OCI-LY1 (cell line): ENCODE results near the gene SFXN1.

Experiments
- H2AFZ ChIP-seq: fragments of 200-600 bp; sonication (generic), shearing (Covaris generic); 2 replicates; pipeline ENCODE4 v1.6.0; 2014; ENCODE audit warnings: antibody characterized with exemption, mild to moderate bottlenecking, low read length
- H3F3A ChIP-seq: fragments of 200-600 bp; sonication (generic), shearing (Covaris generic); 2 replicates; pipeline ENCODE4 v1.6.0; 2014; ENCODE audit warnings: mild to moderate bottlenecking, antibody characterized with exemption, low read length, moderate library complexity; ENCODE audit not compliant: insufficient read depth
- H3K27ac ChIP-seq: fragments of 200-600 bp; sonication (generic); 2 replicates; pipeline ENCODE4 v1.5.1; 2014; ENCODE audit warnings: low read length, mixed run types, mild to moderate bottlenecking, low read depth; ENCODE audit not compliant: poor library complexity, severe bottlenecking
- H3K27me3 ChIP-seq: fragments of 200-600 bp; sonication (generic); 2 replicates; pipeline ENCODE4 v1.6.0; 2014; ENCODE audit warnings: antibody characterized with exemption, mild to moderate bottlenecking, low read length, moderate library complexity; ENCODE audit not compliant: insufficient read depth
- H3K36me3 ChIP-seq: fragments of 200-600 bp; sonication (generic); 2 replicates; pipeline ENCODE4 v1.6.1; 2014; ENCODE audit warnings: mild to moderate bottlenecking, antibody characterized with exemption, low read length, moderate library complexity, mixed read lengths; ENCODE audit not compliant: insufficient read depth
- H3K4me1 ChIP-seq: fragments of 200-600 bp; sonication (generic); 2 replicates; pipeline ENCODE4 v1.5.1; 2014; ENCODE audit warnings: mild to moderate bottlenecking, low read length, moderate library complexity; ENCODE audit not compliant: insufficient read depth, severe bottlenecking
- H3K4me2 ChIP-seq: fragments of 200-600 bp; sonication (generic), shearing (Covaris generic); 2 replicates; pipeline ENCODE4 v1.6.1; 2014; ENCODE audit warnings: low read length
- H3K4me3 ChIP-seq: fragments of 200-600 bp; sonication (generic); 2 replicates; pipeline ENCODE4 v1.5.1; 2014; ENCODE audit warnings: low read length, low read depth, mild to moderate bottlenecking, mixed read lengths; ENCODE audit not compliant: poor library complexity, severe bottlenecking
- H3K79me2 ChIP-seq: fragments of 200-600 bp; shearing (Covaris generic); 2 replicates; pipeline ENCODE4 v1.6.1; 2016; ENCODE audit warnings: mixed run types, low read length, mixed read lengths; ENCODE audit not compliant: insufficient read depth
- H3K9ac ChIP-seq: fragments of 200-600 bp; sonication (generic), shearing (Covaris generic); 2 replicates; pipeline ENCODE4 v1.6.1; 2014; ENCODE audit warnings: mild to moderate bottlenecking, low read length, mixed read lengths
- H3K9me2 ChIP-seq: fragments of 200-600 bp; sonication (generic), shearing (Covaris generic); 2 replicates; pipeline ENCODE4 v1.6.1; 2014; ENCODE audit warnings: low read depth, mild to moderate bottlenecking, low read length, mixed read lengths
- H3K9me3 ChIP-seq: fragments of 200-600 bp; shearing (Covaris generic); 2 replicates; pipeline ENCODE4 v1.6.1; 2014; ENCODE audit warnings: low read length, mixed read lengths
- H4K20me1 ChIP-seq: fragments of 200-600 bp; sonication (generic), shearing (Covaris generic); 2 replicates; pipeline ENCODE4 v1.6.0; 2016; ENCODE audit warnings: mild to moderate bottlenecking, low read length; ENCODE audit not compliant: insufficient read depth
- CTCF ChIP-seq: fragments of 200-600 bp; sonication (generic), shearing (Covaris generic); IDR thresholded peaks from 2 replicates; pipeline ENCODE4 v1.5.1; 2017; ENCODE audit warnings: mild to moderate bottlenecking, antibody characterized with exemption, low read length, moderate library complexity, mixed read lengths
- EZH2 ChIP-seq: fragments of 200-600 bp; sonication (generic), shearing (Covaris generic); IDR thresholded peaks from 2 replicates; pipeline ENCODE4 v1.8.0; 2017; ENCODE audit warnings: borderline replicate concordance, mixed run types, mild to moderate bottlenecking, antibody characterized with exemption, low read length, moderate library complexity, mixed read lengths

SFXN1 gene

DNA sequence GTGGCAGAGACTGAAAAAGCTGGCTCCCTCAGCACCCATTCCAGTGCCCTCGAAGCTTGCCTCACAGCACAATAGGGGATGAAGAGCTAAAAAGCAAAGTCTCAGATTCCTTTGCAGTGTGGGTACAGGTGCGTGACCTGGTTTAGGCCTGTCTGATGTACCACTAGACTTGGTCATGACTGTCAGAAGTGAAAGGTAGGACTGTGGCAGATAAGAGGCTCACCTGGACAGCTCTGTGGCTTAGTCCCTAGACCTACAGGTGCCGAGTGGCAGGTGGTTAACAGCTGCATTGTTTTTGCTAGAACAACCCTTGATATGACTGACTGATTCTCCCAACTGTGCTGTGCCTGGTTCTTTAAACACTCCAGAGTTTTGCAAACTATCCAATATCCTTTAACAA is 14.7 kb upstream of the SFXN1 start:
- H3K27ac ChIP-seq = no peak overlapping the region
- H2AFZ ChIP-seq = no peak overlapping the region

DNA sequence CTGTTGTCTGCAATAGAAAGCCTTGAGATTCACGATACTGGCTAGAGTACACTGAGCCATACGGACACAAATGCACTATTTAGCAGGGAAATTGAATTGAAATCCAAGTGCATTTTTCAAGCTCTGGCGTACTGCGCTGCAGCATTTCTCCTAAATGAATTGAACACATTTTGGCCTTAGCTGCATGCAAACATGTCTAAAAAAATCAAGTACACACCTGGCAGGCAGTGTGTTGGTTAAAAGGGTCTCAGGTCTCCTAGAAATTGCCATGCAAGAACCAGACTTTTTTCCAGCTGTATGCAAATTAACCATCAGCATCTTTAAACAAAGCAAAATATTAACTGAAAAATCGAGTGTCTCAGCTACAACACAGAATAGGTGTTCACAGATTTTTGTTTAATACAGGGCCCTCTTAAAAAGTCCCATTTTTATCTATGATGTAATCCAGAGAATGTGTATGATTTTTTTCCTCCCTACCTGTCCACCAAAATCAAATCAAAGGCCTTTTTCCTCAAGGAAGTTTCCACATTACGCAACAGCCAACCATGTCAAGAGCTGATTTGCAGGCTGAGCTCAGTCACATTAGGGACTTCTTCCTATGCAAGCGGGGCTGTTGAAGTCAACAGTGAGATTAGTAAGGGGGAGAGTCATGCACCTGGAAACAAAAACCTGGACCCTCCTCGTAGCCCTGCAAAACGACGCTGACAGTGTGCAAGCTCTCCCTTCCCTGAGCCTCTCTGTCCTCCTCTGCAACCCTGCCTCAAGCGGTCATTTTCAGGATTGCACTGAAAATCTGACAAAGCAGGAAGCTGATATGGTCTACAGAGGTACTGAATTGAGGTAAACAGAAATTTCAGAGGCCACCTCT is 14.1 kb upstream of the SFXN1 start:
- H4K20me1 ChIP-seq = no peaks in the 10 kb centered on the region
- no peaks in the 10 kb centered on the region for H3K79me2 ChIP-seq
- H3K9me3 ChIP-seq = peaks cover 5% of the 10 kb centered on the region; the same call in 1 of the 2 replicates
- H3K27me3 ChIP-seq = peaks cover 4% of the 10 kb centered on the region
- no peaks in the 10 kb centered on the region for H3F3A ChIP-seq
- TF ChIP-seq EZH2 (no peak), CTCF (peak; percentile 70)
- no peak overlapping the region for H2AFZ ChIP-seq
- H3K4me1 ChIP-seq = peaks cover 9% of the 10 kb centered on the region
- H3K4me3 ChIP-seq = no peak overlapping the region
- no peak overlapping the region for H3K4me2 ChIP-seq
- no peaks in the 10 kb centered on the region for H3K36me3 ChIP-seq
- H3K9me2 ChIP-seq = no peaks in the 10 kb centered on the region
- H3K27ac ChIP-seq = no peak overlapping the region
- H3K9ac ChIP-seq = no peak overlapping the region

More for the DNA sequence above, 14.7 kb upstream of the SFXN1 start:
- Histone ChIP-seq H3K9ac (no peak overlapping the region), H3K36me3 (no peaks in the 10 kb centered on the region), H3K9me3 (no peaks in the 10 kb centered on the region), H3K9me2 (no peaks in the 10 kb centered on the region), H4K20me1 (no peaks in the 10 kb centered on the region), H3K4me2 (no peak overlapping the region), H3F3A (no peaks in the 10 kb centered on the region), H3K79me2 (no peaks in the 10 kb centered on the region), H3K27me3 (peaks cover 4% of the 10 kb centered on the region; the same call in 1 of the 2 replicates), H3K4me3 (no peak overlapping the region), H3K4me1 (peaks cover 9% of the 10 kb centered on the region)
- TF ChIP-seq EZH2 (no peak), CTCF (no peak)

DNA sequence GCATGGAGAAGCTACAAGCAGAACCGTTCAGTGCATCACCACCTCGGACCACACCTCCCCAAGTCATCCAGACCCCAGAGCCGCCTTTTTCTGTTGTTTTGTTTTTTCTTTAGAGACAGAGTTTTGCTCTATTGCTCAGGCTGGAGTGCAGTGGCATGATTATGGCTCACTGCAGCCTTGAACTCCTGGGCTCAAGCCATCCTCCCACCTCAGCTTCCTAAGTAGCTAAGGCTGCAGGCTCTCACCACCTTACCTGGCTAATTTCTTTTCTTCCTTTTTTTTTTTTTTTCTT is 13.5 kb upstream of the SFXN1 start:
- H3K27me3 ChIP-seq = peaks cover 4% of the 10 kb centered on the region
- H4K20me1 ChIP-seq = no peaks in the 10 kb centered on the region
- H3K4me1 ChIP-seq = peaks cover 9% of the 10 kb centered on the region
- no peak overlapping the region for H2AFZ ChIP-seq
- TF ChIP-seq CTCF (no peak), EZH2 (no peak)
- H3K27ac ChIP-seq = no peak overlapping the region
- no peak overlapping the region for H3K4me2 ChIP-seq
- H3K36me3 ChIP-seq = no peaks in the 10 kb centered on the region
- no peaks in the 10 kb centered on the region for H3K79me2 ChIP-seq
- no peaks in the 10 kb centered on the region for H3F3A ChIP-seq
- no peak overlapping the region for H3K9ac ChIP-seq
- H3K4me3 ChIP-seq = no peak overlapping the region
- H3K9me3 ChIP-seq = peaks cover 5% of the 10 kb centered on the region; the same call in 1 of the 2 replicates
- no peaks in the 10 kb centered on the region for H3K9me2 ChIP-seq
